GM18520 (cell line): ENCODE measurements around the gene RASAL3.

ENCODE experiments used
- ATAC-seq: cut with Tn5 transposase; IDR thresholded peaks from one replicate; pipeline ENCODE4 v1.9.1; 2021; ENCODE audit not compliant: unreplicated experiment

RASAL3 gene

GRCh38 chr19:15436012-15436825, 28.1 kb downstream of the RASAL3 start:
- ATAC-seq, result no peak

DNA sequence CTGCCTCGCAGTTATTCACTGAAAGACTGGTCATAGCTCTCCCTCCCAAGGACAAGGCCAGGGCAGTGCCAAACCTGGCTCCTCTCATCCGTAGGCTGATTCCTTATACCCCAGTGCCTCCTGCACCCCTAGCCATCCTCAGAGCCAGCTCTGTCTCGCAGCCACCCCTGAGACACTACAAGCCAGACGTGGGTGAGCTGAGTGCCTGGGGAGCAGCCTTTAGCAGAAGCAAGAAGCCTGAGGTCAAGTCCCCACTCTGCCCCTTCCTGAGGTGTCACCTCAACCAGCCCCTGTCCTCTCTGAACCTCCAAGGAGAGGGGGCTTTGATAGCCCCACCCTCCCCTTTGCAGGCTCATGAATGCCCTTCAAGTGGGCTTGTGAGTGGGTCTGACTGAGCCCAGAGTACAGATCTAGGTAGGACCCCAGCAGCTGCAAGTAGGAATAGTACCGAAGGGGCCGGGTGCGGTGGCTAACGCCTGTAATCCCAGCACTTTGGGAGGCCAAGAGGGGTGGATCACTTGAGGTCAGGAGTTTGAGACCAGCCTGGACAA, 30.8 kb downstream of the RASAL3 start:
- ATAC-seq, result no peak

DNA sequence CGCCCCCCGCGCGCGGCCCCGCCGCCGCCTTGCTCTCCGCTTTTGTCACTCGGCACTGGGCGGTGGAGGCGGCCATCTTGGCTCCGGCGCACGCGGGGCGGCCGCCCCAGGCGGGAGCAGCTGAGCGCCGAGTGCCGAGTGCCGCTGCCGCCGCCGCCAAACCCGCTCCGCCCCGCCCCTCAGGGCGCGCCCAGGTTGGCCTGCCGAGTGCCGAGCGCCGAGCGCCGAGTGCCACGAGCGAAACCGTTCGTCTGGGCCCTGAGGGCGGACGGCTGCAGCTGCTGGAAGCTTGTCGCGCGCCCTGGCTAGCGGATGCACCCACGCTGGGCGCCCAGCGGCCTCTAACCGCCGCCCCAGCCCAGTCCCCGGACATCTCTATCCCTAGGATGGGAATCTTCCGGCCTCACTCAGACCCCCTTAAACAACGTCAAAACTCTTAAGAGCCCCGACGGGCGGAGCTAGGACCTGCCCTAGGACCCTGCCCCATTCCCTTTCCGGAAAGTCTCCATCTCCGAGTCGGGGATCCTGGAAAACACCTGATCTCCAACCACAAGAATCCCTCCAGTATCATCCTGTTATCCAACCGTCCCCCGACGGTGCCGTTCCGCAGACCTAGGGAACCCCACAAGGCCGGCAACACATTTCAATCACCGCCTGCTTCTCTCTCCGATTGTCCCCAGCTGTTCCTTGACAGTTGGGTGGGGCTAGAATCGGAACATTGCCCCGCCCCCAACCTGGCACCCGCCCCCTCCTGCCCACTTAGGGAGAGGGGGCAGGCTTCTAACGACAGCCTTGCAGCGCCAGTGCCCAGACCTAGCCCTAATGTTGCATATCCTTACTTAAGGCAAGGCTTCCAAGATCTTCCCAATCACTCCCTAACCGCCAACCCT, 31.5 kb downstream of the RASAL3 start:
- peak; percentile 80 for ATAC-seq

DNA sequence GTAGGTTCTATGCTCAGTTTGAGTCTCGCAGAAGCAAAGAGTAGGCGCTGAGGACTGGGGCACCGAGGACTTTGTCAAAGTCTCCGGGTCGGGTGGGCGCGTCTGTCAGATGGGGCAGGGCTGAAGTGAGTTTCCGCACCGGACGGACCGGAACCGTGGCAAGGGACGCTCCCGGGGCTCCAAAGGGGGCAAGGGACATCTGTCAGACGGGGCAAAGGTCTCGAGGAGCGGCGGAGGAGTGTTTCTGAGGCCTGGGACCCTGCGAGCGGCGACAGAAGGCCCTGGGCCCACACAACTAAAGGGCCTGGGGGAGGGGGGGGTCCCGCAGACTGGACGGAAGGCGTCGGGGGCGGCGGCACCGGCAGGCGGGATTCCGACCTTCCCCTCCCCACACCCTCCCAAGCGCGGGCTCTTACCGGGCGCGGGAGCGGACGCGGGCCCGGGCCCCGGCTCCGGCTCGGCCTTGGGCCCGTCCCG, 32.3 kb downstream of the RASAL3 start:
- ATAC-seq, result no peak

- ATAC-seq, result no peak
These were observed 32.8 kb downstream of the RASAL3 start for GRCh38 chr19:15431396-15432017.

GRCh38 chr19:15430526-15431120, 33.7 kb downstream of the RASAL3 start:
- no peak for ATAC-seq

DNA sequence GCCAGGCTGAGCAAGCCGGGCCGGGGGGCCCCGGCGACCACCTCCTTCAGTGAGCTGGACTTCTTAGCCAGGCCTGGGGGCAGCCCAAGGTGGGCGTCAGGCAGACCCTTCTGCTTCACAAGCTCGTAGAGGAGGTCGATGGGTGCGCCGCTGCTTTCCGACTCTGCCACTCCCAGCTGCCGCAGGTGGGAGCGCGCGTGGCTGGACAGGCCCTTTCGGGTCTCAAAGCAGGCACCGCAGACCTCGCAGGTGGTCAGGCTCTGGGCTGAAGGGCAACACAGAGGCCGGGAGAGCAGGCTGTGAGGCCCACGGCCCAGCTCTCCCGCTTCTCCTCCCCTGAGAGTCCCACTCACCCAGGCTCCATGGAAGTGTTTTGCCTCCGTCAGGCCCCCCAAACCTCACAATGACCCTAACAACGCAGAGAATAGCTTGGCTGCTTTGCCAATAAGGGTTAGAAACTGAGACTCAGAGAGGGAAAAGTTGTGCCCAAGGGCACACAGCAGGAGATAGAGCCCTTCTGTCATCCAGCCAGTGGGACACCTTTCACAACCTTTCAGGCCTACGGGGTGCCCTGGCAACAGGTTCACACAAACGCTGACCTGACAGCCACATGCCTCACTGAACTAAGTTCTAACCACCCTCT, 34.4 kb downstream of the RASAL3 start:
- ATAC-seq, result no peak

DNA sequence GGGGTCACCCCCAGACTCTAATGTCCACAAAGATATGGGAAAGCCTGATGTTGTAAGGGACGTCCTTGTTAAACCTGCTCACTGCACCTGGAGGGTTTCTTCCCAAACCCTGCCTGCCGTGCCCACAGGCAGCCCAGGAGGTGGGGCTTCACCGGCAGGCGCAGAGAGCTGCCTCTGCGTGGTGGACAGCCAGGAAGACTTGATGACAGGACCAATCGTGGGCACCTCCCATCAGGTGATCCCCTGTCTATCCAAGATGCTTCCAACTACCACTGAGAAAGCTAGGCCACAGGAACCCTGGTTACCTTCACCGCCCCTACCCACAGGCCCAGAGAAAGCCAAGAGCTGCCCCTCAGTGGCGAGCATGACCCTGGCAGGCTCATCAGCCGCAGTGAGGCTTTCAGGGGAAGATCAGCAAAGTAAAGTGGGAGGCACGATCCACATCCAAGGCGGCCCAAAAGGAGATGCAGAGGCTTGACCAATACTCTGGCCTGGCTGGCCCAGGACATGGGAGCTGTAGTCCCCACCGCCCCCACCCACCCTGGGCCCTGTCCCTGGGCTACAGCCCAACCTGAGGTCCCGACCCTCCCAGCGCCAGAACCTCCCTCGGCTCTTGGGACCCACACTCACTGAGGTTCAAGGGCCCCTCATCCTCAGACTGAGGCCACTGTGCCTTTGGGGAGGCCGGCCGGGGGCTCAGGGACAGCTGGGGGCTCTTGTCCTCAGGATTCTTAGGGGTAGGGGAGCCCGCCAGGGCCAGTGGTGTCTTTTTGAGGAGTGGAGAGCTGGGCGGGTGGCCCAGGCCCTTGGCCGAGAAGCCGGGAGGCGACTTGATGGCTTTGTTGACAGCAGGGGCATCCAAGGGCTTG, 35.2 kb downstream of the RASAL3 start:
- no peak for ATAC-seq

GRCh38 chr19:15427991-15428471, 36.3 kb downstream of the RASAL3 start:
- ATAC-seq, result no peak

GRCh38 chr19:15427350-15427700, 37.0 kb downstream of the RASAL3 start:
- ATAC-seq, result no peak

DNA sequence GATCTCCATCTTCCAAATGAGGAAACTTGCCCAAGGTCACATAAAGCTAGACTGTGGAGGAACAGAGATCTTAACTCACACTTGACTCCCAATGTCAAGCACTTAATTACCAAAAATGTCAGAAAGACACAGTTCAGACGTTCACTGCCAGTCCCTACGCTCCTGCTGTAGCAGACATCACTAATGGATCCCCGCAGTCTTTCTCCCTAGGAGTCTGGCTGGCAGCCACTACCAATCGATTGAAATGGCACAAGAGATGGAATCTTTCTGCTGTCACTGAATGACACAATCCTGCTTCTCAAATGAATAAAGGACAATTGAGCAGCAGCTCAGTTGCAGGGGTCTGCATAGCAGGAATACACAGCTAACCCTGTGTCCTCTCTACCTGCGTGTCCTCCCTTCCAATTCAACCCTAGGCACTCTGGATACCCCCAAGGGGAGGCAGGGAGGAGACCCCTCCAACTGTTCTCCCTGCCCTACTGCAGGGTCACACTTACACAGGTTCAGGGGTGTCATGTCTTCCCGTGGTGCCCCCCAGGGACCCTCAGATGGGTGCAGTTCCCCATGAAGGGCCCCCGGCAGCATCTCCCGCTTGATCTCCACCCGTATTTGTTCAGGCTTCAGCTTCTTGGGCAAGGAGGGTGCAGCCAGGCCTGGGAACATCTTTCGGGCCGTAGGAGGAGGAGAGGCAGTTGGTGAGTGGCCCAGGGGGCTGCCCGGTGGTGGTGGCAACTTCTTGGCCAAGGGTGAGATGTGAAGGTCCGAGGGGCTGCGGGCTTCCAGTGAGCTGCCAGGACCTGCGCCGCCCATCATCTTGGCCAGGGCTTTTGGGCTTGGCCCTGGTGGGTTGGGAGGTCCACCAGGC, 37.6 kb downstream of the RASAL3 start:
- ATAC-seq, result no peak

GRCh38 chr19:15425321-15425950, 38.9 kb downstream of the RASAL3 start:
- ATAC-seq, result no peak

DNA sequence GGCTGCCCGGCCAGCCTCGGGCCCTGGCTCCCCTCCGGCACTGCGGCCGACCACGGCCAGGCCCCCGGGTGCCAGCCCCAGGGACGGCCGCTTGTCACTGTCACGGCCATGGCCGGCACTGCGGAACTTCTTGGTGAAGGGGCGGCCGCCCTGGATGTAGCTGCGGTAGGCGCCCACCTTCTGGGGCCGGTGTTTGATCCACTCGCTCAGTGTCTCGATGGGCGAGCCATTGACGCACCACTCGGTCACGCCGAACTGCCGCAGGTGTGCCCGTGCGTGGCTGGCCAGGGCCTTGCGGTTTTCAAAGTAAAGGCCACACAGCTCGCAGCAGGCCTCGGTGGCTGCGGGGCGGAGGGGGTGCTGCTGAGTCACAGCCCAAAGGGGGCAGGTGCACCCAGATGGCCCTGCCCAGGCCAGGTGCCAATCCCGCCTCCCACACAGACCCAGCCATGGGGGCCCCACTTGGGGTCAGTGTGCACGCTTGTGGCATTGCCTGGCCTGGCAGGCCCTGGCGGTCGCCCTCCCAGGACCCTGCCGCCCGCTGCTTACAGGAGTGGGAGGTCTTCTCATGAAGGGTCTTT, 39.6 kb downstream of the RASAL3 start:
- ATAC-seq, result no peak

GRCh38 chr19:15424121-15424520, 40.2 kb downstream of the RASAL3 start:
- ATAC-seq, result no peak

DNA sequence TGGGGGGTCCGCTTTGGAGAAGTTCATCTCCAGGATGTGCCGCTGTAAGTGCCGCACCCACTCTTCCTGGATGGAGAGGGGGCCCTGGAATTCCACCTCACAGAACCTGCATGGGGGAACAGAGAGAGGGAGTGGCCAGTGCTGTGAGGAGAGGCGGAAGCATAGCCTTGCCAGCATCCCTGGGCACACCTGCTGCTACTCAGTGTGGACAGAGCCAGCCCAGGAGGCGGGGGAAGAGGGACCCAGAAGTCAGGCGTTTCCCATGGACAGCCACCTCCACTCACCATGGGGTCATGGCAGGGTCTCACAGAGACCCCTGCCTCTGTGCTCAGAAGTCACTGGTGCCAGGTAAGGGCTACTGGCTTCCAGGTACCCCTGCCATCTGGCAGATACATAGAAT, 41.2 kb downstream of the RASAL3 start:
- ATAC-seq, result no peak

DNA sequence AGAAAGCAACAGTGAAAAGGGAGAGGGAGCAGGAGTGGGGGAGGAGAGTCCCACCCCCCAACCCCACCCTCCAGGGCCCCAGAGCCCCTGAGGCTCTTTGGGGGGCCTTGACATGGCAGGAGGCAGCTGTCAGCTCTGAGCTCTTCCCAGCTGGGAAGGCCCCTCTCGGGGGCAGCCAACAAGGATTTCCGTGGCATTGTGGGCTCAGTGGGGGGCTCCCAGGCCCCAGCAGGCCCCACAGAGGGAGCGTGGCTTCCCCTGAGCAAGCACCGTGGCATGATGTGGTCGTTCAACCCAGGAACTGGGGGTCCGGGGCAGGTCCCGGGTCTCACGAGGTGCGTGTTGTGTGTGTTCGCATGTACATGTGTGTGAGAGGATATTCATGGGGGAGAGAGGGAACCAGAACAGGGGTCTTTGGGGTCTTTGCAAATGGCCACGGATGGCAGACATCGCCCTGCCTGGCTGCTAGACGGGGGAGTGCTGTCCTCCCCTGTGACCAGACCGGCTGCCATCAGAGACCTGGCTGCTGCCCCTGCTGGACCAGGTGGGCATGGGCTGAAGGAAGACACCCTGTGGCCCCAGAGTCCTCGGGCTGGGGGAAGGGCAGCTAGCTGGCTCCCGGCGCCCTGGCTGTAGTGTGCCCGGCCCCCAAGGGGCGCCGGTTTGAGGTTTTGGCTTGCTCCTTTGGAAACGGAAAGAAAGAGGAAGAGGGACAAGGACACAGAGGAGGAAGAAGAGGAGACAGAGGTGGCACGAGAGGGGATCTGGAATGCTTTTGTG, 41.9 kb downstream of the RASAL3 start:
- no peak for ATAC-seq
